Measurements from ENCODE around the gene OGFRL1. TPM values are rescaled to one million over a fixed set of nuclear protein-coding genes. Genes with fewer than 3 reads are reported as not detected.
A peak's percentile ranks its signal among the peaks of the same experiment; 100 is the strongest.
"Not testable (repeated sequence)": the region's sequence is repeated elsewhere in the genome, so short reads cannot be mapped to it uniquely, and the experiment has no call there.

The OGFRL1 gene
- 10 to 100 TPM; 19.2 to 23.7 (median 20.7) TPM for polyA plus RNA-seq (ENCODE audit: insufficient read length in 4 of 4)

DNA sequence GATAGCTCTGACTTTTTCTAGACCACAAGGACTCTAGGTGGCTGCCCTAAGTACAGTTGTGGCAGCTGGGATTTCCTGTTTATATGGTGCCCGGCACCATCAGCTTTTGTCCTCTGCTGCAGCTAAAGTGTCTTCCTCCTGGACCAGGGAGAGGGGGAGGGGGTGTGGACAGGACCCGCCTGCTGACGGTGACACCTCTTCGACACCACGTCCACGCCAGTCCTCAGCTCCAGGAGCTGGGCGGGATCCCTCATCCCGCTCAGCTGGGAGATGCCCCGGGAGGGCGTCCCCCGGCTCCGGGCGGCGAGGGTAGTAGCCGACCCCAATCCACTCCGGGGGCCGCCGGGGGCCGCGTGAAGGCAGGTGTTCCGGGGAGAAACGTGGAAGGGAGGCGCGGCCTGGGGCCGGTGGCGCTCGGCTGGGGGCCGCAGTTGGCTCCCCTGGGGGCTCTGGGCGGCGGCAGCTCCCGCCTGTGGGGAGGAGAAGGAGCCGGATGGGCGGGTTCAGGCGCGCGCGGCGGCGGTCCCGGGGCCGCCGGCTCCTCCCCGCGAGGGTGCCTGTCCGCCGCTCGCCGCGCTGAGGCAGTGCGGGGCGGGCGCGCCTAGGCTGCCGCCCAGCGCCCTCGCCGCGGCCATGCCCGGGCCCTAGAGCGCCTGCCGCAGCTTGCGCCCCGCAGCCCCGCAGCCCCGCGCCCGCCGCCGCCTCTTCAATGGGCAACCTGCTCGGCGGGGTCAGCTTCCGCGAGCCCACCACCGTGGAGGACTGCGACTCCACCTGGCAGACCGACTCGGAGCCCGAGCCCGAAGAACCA is at the start of gene OGFRL1:
Gene OGFRL1, plus strand, starts transcription at position 584 of the 811 bp plus-strand sequence. Its CDS starts 126 bp downstream, at position 710.
- peak; percentile 48 to 61 (median 52) for DNase-seq (ENCODE audit: low read depth in 4 of 4, low spot score in 2 of 4)

DNA sequence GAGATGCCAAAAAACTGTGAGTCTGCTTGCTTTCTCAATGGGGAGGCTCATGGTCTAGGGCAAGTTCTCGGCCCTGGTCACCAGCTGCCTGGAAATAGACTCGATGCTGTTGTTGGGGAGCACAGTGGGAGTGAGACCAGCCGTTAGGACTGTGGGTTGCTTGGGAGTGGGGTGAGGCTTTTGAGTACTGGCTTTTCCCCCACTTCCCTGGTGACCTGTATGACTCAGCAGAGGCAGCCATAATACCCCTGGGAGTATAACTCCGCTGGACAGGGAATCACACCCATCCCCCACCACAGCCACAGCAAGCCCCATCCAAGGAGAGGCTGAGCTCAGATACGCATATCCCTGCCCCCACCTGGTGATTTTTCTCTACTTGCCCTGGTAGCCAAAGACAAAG is 48.9 kb upstream of the OGFRL1 start:
- no peak for DNase-seq (ENCODE audit: low read depth in 4 of 4, low spot score in 2 of 4)

DNA sequence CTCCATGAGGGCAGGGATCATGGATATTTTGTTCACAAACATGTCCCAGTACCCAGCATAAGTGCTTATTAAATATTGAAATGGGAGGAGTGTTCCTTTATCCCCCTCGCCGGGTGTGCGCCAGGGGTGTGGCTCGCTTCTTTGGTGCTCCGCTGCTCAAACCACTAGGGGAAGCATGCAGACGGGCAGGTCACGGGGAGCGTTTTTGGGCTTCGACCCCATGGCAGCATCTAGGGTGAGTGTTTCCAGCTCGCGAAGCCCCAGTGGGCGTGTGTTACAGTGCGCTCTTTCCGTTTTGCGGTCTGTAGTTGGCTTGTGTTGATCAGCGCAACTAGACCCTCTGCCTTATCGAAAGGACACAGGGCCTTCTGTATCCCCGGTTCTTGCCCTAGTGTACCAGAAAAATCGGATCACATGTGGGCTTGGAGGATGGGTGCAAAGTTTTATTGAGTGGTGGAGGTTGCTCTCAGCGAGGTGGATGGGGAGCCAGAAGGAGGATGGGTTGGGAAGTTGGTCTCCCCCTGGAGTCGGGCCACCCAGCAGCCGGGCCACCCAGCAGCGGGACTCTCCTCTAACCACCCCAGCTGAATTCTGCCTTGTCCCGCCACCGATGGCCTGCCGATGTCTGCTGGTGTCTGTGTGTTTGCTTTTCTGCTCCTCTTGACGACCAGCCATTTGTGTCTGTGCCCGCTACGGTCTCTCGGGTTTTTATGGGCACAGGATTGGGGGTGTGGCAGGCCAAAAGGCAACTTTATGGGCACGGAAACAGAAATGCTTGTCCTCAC is 43.2 kb upstream of the OGFRL1 start:
- DNase-seq (ENCODE audit: low read depth in 4 of 4, low spot score in 2 of 4), result no peak

DNA sequence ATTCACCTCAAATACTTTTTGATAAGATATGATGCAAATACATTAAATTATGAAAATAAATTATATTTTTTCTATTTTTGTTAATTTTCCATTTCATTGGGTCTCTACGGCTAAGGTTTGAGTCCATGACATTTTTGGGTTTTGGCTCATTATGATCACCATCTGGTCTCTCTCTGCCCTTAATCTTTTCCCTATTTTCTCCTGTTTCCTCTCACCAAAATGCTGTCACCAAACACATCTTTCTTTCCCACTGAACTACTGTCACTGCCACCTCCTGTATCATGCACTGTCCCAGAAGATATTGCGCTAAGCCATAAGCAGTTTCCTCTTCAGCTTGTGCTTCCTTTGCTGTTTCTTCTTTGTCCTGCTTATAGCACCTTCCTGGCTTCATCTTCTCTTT is 42.0 kb upstream of the OGFRL1 start:
- no peak for DNase-seq (ENCODE audit: low read depth in 4 of 4, low spot score in 2 of 4)

DNA sequence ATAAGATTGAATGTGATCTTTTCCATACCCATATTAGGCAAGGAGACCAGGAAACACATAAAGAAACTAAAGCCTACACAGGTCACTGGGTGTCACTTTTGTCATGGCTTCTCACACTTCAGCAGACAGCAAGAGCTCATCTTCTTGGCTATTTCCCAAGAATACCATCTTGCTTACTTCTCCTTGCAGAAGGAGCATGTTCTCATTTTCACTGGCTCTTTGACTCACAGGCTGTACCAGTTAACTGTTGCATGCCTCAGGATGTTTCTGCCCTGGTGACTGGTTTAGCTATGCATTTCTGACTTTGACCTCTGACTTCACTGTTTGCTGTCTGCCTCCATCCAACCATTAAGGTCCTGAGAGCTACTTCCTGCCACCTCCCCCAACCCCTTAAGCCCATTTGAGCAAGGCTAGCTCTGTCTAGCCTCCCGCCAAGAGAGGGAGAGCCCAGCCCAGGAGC is 40.3 kb upstream of the OGFRL1 start:
- peak; percentile 55 to 72 (median 61) for DNase-seq (ENCODE audit: low read depth in 4 of 4, low spot score in 2 of 4)

GRCh38 chr6:71248878-71249544 is 39.6 kb upstream of the OGFRL1 start:
- no peak for DNase-seq (ENCODE audit: low read depth in 4 of 4, low spot score in 2 of 4)

GRCh38 chr6:71250099-71250602 is 38.5 kb upstream of the OGFRL1 start:
- no peak for DNase-seq (ENCODE audit: low read depth in 4 of 4, low spot score in 2 of 4)

- DNase-seq (ENCODE audit: low read depth in 4 of 4, low spot score in 2 of 4), result no peak
Measured at GRCh38 chr6:71252410-71252809, 36.2 kb upstream of the OGFRL1 start.

DNA sequence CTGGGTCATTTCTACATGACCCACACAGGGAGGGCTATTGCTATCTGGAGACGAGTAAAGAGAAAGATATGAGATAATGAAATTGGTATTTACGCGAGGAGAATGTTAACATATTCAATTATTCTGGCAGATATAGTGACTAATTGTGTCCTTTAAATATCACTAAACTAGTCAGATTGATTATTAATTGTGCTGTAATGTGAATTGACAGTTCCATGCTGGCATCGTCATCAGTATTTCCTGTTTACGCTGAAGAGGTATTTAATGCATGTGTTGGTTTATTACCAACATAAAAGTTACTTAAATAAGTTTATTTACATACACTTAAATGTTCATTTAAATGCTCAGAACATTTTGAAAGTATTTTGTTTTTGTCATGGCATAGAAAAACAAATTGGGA is 35.7 kb upstream of the OGFRL1 start:
- DNase-seq (ENCODE audit: low read depth in 4 of 4, low spot score in 2 of 4), result no peak

GRCh38 chr6:71254323-71254722 is 34.3 kb upstream of the OGFRL1 start:
- DNase-seq (ENCODE audit: low read depth in 4 of 4, low spot score in 2 of 4), result no peak

GRCh38 chr6:71258078-71258866 is 30.3 kb upstream of the OGFRL1 start:
- no peak for DNase-seq (ENCODE audit: low read depth in 4 of 4, low spot score in 2 of 4)

GRCh38 chr6:71259888-71260604 is 28.6 kb upstream of the OGFRL1 start:
- DNase-seq (ENCODE audit: low read depth in 4 of 4, low spot score in 2 of 4), result no peak

- DNase-seq (ENCODE audit: low read depth in 4 of 4, low spot score in 2 of 4), result no peak
Measured at GRCh38 chr6:71262914-71263313, 25.7 kb upstream of the OGFRL1 start.

DNA sequence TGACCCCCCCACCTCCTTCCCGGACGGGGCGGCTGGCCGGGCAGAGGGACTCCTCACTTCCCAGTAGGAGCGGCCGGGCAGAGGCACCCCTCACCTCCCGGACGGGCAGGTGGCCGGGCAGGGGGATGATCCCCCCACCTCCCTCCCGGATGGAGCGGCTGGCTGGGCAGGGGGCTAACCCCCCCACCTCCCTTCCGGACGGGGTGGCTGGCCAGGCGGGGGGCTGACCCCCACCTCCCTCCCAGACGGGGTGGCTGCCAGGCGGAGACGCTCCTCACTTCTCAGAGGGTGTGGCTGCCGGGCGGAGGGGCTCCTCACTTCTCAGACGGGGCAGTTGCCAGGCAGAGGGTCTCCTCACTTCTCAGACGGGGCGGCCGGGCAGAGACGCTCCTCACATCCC is 22.2 kb upstream of the OGFRL1 start:
- not testable (repeated sequence) for DNase-seq (ENCODE audit: low read depth in 4 of 4, low spot score in 2 of 4)

- DNase-seq (ENCODE audit: low read depth in 4 of 4, low spot score in 2 of 4), result no peak
Measured at GRCh38 chr6:71268735-71269437, 19.7 kb upstream of the OGFRL1 start.

DNA sequence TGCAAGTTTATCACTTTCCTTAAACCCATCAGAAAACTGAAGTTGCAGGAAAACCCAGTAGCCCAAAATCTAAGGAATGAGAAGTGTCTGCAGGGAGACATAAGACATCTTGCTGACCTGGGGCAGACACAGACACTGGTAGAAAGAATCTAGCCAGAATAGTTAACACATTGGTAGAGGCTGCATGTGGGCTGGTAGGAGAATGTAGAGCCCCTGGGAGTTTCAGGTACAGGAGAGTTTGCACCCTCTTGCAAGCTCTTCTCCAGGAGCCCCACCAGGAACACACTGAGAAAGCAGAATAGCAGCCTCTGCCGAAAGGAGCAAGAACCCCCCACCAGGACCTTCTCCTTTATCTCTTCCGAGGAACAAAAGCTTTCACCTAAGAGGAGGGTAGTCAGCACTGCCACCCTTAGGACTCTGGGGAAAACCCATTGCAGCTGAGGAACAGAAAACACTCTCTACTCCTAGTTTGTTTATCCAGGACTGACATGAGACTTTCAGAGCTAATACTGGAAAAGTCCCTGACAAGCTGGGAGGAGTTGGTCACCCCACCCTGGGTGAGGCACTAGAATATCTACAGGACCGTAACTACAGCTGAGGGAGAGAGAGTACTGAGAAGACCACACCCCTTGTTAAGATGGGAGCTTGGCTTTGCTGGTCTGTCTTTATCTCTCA is 10.5 kb upstream of the OGFRL1 start:
- no peak for DNase-seq (ENCODE audit: low read depth in 4 of 4, low spot score in 2 of 4)

DNA sequence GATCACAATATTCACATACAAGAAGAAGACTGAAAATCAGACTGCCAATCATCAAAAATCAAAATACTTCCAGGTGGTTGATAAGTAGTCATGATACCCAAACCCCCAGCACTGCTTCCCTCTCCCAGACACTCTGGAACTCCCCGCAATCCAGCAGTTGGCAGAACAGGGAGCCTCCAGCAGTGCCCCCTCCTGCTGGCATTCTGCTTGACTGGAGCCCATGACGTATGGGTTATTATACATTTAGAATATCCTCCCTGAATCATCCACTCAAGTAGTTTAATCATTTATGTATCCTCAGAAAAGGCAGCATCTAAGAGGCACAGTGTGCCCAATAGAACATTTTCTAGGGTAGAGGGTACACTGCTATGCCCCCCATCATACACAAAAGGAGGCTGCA is 9.3 kb upstream of the OGFRL1 start:
- no peak for DNase-seq (ENCODE audit: low read depth in 4 of 4, low spot score in 2 of 4)

DNA sequence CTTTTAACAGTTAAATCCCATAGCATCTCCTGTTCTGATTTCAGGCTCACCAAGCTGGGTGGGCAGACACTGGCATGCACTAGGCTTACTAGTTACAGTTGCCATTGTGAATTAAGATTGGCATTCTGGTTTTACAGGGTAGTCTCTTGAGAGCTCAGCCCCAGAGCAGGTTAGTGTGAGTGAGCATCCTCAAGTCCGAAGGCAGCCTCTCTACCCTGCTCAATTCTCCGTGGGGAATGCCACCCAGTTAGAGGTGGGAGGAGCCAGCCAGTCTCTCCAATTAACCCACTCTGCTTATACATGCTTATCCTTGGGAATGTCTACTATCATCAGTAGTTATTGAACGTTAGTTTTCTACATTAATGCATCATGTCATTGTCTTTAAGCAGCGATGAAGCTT is 8.9 kb upstream of the OGFRL1 start:
- DNase-seq (ENCODE audit: low read depth in 4 of 4, low spot score in 2 of 4), result no peak

All from left renal cortex interstitium (tissue), 4 donors.